ENCODE results near the gene CTIF. TPM values are rescaled to one million over a fixed set of nuclear protein-coding genes. Genes with fewer than 3 reads are reported as not detected.

Gene CTIF
- total RNA-seq, 1 experiment from 2014 or later, result 26.5 TPM

- in situ Hi-C loops (cut with HindIII; ENCODE audit: low pct_unique_long_range_greater_than_20kb, low sequenced_read_pairs), result no loop called here
- ChIA-PET POLR2A (no interaction called here), CTCF (no interaction called here)
- no peaks in the 10 kb centered on the region for H3K36me3 ChIP-seq (ENCODE audit: control insufficient read depth, insufficient read depth, low read length)
- H3K27me3 ChIP-seq (ENCODE audit: control insufficient read depth, insufficient read depth, low read length), result no peaks in the 10 kb centered on the region
- no peaks in the 10 kb centered on the region for H3K9me3 ChIP-seq (ENCODE audit: control insufficient read depth, insufficient read depth, low read depth, low read length)
- no peak overlapping the region for H3K4me3 ChIP-seq (ENCODE audit: low read depth in 2 of 2, low read length in 2 of 2)
- peaks cover 7% of the 10 kb centered on the region for H3K4me1 ChIP-seq (ENCODE audit: control insufficient read depth, insufficient read depth, low read length)
- no TSS peak for BruUV-seq (replicated peaks)
- H3K27ac ChIP-seq (ENCODE audit: low read length), result 0 out of 2 replicates have a peak overlapping the region, but pooled peaks have one; percentile 7
- no peak for ATAC-seq
- TF ChIP-seq POLR2AphosphoS5 (IDR thresholded peaks at IDR 0.05; ENCODE audit: low read depth, low read length), result no peak
- no peak for TF ChIP-seq CTCF (IDR thresholded peaks at IDR 0.05)
- TF ChIP-seq SIN3A (IDR thresholded peaks at IDR 0.05; ENCODE audit: borderline replicate concordance, insufficient read depth, low read depth, low read length), result no peak
- TF ChIP-seq TCF7L2 (IDR thresholded peaks at IDR 0.05; ENCODE audit: low read depth, low read length), result no peak
- no peak for TF ChIP-seq REST (IDR thresholded peaks at IDR 0.05; ENCODE audit: insufficient read depth in 1 of 2, low read depth in 2 of 2, low read length in 1 of 2)
- intact Hi-C loops (cut with micrococcal nuclease; ENCODE audit: unreplicated experiment), result no loop called here
- DNase-seq (ENCODE audit: low read depth, low spot score), result no peak
Measured at GRCh38 chr18:48882379-48882778, 343.5 kb downstream of the CTIF start.

- ChIA-PET CTCF (no interaction called here), POLR2A (no interaction called here)
- no peak overlapping the region for H3K4me3 ChIP-seq (ENCODE audit: low read depth in 2 of 2, low read length in 2 of 2)
- intact Hi-C loops (cut with micrococcal nuclease; ENCODE audit: unreplicated experiment), result no loop called here
- ATAC-seq, result no peak
- no peaks in the 10 kb centered on the region for H3K36me3 ChIP-seq (ENCODE audit: control insufficient read depth, insufficient read depth, low read length)
- DNase-seq (ENCODE audit: low read depth, low spot score), result no peak
- TF ChIP-seq TCF7L2 (IDR thresholded peaks at IDR 0.05; ENCODE audit: low read depth, low read length) (no peak), SIN3A (IDR thresholded peaks at IDR 0.05; ENCODE audit: borderline replicate concordance, insufficient read depth, low read depth, low read length) (no peak), POLR2AphosphoS5 (IDR thresholded peaks at IDR 0.05; ENCODE audit: low read depth, low read length) (no peak), CTCF (IDR thresholded peaks at IDR 0.05) (no peak), REST (IDR thresholded peaks at IDR 0.05; ENCODE audit: insufficient read depth in 1 of 2, low read depth in 2 of 2, low read length in 1 of 2) (no peak)
- in situ Hi-C loops (cut with HindIII; ENCODE audit: low pct_unique_long_range_greater_than_20kb, low sequenced_read_pairs), result no loop called here
- BruUV-seq (replicated peaks), result no TSS peak
- H3K9me3 ChIP-seq (ENCODE audit: control insufficient read depth, insufficient read depth, low read depth, low read length), result no peaks in the 10 kb centered on the region
- H3K27me3 ChIP-seq (ENCODE audit: control insufficient read depth, insufficient read depth, low read length), result no peaks in the 10 kb centered on the region
- H3K4me1 ChIP-seq (ENCODE audit: control insufficient read depth, insufficient read depth, low read length), result no peaks in the 10 kb centered on the region
- no peak overlapping the region for H3K27ac ChIP-seq (ENCODE audit: low read length)
Measured at GRCh38 chr18:48884306-48884705, 345.5 kb downstream of the CTIF start.
